Stimulated activated CD4-positive, alpha-beta T cell treated with anti-CD3 and anti-CD28 coated beads, Interleukin-1b, Interleukin-23, amount 100 ng/mL, for 24 hours (primary cell): ENCODE measurements around the gene SMOC2.

Source experiments
- DNase-seq, 4 experiments: peaks; one replicate each; pipeline ENCODE4 v3.0.0-alpha.2; 2020; ENCODE audit warnings: low read depth in 4 of 4, low spot score in 1 of 4

SMOC2 gene

DNA sequence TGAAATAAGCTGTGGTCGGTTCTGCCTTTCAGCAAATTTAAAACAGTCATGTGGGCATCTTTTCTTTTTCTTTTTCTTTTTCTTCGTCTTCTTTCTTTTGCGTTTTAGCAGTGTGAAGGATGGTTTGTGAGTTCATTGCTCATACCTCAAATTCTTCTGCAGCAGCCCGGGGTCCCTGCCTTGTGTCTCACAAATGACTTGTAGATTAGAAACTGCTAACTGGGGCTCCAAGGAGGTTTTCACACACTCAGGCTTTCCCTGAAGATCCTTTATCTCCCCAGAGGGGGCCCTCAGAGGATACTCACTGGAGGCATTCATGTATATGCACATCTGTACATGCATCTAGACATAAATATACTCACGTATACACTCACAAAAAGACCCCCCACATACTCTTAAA is 1.7 kb downstream of the SMOC2 start:
- DNase-seq = no peak

DNA sequence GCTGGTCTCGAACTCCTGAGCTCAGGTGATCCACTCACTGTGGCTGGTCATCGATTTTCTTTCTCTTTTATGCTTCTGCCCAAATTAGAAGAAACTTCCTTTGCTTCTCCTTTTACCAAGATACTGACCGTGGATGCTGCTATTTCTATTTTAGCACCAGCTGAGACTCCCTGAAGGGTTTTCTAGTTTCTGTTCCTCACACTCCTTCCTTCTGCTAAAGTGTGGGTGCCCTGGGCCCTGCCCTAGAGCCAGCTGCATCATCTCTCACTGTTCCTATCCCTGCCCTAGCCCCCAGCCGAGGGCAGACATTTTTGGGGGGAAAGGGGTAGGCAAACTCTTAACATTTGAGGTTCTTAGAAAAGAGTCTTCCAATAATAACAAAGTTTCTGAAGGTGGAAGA is 6.3 kb downstream of the SMOC2 start:
- no peak for DNase-seq

DNA sequence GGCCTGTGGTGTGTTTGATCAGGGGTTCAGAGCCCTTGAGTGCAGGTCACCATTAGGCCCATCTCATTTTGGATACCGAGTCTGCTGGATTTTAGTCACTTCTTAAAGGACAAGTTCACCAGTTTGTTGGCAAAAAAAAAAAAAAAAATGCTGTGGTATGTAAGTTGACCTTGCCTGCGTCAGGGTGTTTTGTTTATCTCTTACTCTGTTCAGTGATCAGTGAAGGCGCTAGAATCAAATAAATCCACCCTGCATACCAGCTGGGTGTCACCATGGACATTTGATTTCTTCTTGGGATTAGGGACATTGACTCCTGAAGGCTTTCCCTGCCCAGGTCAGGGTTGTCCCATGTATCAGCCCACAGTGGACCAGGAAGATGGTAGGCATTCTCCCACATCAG is 6.7 kb downstream of the SMOC2 start:
- DNase-seq = no peak

DNA sequence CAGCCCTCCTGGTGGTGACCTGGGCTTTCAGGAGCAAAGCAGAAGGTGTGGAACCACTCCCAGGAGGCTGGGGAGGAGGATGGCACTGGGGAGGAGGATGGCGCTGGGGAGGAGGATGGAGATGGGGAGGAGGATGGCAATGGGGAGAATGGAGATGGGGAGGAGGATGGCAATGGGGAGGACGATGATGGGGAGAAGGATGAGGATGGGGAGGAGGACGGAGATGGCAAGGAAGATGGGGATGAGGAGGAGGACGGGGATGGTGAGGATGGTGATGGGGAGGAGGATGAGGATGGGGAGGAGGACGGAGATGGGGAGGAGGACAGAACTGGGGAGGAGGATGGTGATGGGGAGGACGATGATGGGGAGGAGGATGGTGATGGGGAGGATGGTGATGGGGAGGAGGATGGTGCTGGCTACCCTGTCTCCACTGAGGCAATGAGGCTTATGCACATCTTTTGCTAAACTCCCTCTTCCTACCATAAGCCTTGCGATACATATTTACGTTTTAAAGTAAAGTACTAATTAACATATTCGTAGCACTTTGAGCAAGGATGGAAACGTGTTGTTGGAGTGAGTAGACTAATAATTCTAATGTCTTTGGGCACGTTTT is 7.4 kb downstream of the SMOC2 start:
- DNase-seq = no peak

DNA sequence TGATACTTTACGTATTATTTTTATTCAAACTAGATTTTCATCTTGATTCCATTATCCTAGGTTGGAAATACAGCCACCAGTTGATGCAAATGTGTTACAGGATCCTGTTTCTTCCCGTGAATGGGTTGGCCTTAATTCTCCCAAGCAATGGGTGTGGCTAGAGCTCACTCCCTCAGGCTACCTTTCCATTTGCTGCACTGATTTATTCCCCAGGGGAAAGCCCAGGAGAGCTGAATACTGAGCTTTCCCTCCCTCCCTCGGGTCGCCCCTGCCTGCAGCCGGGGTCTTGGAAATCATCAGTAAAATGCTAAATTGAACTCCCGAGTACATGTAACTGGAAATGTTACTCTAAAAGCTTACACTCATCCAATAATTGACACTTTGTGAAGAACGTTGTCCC is 9.9 kb downstream of the SMOC2 start:
- DNase-seq = no peak

DNA sequence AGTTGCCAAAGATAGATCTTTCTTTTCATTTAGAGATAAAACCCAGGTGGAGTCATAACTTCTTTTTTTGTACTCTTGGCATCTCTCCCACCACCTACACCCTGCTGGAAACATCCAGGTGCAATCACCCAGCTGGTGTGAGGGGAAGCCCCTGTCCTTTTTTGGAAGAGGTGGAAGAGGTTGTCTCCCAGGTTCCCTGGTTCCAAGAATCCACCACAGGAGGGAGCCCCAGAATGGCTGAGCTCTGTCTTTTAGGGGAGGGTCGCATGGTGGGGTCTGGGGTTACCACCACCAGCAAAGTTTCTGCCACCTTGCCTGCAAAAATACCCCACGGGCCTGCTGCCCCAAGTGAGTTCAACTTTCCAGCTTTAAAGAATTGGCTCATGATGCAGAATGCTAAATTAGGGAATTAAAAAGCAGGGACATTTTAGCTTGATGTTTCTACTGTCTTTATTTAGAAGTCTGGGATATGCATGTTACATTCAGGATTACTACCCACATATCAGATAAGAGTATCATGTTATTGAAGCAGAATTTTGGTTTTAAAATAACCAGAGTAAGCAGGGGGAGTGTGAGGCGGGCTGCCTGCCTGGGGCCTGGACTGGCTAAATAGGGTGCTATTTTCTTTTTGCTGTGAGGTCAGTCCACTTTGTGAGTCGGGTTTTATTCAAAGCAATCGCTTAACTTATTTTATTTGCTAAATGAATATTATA is 11.0 kb downstream of the SMOC2 start:
- no peak for DNase-seq

DNA sequence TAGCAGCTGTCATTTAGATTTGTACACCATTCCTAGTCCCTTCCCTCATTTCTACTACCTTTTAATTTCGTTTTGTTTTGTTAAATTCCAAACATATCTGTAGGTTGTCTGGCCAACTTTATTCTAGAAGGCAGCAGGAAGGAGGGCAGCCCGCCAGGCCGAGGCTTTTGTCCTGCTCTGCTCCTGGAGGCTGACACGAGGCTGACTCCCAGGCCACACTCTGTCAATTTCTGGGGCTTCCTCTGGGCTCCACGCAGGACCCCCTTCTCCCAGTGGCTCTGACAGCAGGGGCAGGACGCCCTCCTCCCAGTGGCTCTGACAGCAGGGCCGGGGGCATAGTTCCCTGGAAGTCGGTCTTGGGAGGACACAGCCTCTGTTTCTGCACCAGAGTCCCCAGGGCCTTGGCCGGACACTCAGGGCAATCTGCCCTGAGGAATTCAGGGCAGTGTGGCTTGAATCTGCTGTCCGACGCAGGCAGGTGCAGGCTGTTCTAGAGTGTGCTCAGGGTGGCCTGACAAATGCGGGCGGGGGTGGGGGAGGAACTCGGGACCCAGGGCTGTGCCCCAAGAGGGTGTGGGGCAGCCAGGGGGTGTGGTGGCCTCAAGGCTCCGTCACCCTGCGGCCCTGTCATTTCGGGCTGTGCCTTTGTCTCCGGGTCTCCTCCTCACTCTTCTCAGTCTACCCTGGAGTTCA is 11.8 kb downstream of the SMOC2 start:
- no peak for DNase-seq

DNA sequence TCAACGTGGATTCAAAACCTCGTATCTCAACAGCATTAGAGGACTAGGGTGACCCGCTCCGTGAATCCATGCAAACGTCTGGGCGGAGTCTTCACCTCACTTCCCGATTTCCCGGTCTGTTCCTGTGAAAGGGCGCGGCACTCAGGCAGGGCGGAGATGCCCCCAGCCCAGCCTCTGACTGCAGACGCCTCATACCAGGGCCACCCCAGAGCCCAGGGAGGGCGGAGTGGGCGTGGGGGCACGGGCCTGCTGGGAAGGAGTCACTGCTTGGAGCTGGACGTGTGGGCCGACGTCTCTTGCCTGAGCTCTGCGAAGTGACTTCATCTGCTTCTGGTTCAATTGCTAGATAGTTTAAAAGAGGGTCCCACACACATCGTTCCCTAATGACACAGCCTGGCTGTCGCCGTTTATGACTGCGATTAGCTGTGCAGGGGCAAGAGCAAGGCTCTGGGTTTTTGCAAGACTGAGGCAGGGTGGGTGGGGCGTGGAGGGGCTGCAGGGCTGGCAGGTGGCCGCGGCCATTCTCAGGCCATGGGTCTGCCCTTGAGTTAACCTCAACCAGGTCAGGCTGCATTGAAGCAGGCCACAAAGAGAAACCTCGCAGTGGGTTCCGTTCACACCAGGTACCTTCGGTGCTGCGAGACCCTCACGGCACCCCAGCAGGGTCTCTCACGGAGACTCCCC is 15.0 kb downstream of the SMOC2 start:
- no peak for DNase-seq

DNA sequence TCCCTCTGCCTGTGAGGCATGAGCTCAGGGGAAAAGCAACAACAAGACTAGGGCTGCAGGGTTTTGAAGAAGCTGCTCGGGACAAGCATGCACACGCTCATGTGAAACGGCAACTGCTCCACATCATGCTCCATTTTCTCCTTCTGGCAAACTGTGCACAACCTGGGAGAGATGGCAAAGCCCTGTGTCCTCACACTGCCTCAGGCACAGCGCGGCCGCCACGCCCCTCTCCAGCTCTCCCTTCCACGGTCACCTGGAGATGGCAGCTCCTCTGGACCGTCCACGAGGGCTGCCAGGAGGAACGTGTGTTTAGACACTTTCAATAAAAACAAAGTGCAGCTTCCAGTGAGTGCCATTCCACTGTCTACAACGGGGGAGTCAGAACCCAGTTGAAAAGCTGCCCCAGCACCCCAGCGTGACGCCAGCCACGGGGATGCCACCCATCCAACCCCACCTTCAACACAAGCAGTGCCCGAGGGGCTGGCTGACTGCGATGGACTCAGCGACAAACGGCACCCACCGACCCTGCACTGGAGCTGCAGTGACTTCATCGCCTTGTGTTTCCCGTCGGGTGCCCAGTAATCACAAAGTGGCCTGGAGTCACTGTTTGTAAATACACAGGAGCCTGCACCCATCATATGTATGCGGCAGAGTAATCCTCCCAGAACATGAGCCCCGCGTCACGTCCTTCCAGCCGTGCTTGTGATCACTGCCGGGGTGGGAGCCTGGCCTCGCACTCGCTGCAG is 16.1 kb downstream of the SMOC2 start:
- no peak for DNase-seq

DNA sequence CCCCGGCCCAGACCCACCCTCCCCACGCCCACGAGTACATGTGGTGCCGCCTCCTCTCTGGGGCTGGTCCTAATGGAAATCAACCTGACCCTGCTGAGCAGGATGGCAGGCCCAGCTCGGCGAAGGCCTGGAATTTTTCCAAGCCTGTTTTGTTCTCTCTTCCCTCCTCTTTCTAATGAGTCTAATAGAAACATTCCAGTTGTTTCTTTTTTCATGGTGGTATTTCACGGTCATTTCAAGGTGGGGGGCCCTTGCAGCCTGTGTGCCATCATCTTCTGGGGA is 16.6 kb downstream of the SMOC2 start:
- DNase-seq = no peak

DNA sequence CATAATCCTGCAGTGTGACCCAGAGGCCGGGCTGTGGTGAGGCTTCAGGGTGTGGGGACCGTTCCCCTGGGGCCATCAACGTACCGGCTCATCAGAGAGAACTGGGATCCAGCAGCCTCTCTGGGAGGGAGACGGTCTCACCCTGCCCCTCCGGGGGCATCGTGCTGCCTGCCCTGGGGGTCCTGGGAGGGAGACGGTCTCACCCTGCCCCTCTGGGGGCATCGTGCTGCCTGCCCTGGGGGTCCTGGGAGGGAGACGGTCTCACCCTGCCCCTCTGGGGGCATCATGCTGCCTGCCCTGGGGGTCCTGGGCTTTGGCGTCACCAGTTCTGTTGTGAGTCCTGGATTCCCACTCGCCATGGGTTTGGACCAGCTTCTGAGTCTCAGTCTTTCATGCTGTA is 17.1 kb downstream of the SMOC2 start:
- no peak for DNase-seq

DNA sequence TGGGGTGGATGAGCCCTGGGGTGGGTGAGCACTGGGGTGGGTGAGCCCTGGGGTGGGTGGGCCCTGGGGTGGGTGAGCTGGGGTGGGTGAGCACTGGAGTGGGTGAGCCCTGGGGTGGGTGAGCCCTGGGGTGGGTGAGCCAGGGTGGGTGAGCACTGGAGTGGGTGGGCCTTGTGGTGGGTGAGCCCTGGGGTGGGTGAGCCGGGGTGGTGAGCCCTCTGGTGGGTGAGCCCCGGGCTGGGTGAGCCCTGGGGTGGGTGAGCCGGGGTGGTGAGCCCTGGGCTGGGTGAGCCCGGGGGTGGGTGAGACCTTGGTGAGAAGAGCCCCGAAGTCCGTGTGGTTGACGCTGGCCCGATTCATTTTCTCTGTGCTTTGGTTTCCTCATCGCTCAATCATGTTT is 18.6 kb downstream of the SMOC2 start:
- DNase-seq = no peak

DNA sequence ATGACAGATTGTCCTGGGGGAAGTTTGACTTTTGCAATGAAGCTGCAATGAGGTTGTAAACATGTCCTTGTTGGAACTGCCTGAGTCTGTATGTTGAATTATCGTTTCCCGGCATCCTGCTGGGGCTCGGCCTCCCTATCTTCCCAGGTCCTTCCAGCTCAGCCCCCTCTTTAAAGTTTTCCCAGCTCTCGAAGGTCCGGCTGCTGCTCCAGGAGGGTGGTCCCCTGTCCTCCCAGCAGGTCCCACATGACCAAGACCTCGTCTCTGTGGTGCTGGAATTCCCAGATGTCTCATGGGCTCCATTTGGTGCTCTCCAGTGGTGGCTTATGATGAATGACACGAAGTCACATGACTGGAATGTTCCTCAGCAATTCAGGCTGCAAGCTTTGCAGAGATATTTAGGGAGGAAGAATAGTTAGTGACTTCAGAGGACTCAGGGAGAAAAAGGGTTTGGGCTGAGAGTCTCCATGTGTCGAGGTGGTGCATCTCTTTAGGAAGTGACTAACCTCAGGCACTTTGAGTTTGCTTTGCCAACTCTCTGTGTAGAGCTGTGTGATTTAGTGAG is 21.4 kb downstream of the SMOC2 start:
- no peak for DNase-seq

DNA sequence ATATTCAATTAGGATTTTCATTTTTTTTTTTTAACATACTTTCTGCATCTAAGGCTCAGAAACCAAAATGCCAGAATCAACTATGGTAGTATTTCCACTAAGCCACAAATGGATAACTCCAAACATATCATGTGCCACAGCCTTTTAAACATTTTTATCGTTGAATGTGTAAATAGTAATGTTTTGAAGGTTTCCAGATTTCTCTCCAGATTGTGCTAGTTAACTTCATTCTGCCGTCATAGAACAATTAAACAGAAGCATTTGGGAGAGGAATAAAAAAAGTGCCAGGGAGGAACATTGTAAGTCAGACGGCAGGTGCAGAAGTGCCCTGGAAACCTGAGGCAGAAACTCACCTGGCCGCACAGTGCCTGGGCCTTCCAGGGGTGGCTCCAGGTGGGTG is 23.6 kb downstream of the SMOC2 start:
- DNase-seq = no peak

DNA sequence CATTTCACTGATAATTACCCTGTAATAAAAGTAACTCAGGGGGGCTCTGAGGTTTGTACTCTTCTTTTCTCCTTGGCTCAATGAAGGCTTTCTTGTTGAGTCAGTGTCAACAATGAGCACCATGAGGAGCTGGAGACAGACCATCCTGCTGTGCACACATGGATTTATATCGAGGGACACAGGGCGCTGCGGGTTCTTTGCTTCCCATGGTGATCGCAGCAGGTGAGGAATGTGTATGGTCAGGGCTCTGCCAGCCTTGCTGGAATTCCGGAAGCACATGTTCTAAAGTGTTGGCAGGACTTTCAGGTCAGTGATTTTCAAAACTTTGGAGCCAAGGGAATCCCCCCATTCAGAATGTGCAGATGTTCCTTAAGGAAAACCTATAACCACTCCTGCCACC is 27.1 kb downstream of the SMOC2 start:
- no peak for DNase-seq

DNA sequence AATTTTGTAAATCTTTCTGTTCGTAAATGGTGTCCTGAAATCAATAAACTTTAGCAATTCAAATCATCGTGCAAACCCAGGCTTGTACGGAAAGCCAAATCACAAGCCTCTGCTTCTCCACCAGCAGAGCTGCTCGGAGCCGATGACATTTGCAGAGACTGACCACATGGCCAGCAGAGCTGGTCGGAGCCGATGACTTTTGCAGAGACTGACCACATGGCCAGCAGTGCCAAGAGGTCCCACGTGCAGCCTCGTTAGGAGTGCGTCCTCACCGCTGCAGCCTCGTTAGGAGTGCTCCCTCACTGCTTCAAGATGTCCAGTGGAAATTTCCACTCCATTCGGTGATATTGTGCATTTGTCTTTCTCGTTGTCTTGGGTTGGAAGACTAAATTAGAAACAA is 28.5 kb downstream of the SMOC2 start:
- no peak for DNase-seq

DNA sequence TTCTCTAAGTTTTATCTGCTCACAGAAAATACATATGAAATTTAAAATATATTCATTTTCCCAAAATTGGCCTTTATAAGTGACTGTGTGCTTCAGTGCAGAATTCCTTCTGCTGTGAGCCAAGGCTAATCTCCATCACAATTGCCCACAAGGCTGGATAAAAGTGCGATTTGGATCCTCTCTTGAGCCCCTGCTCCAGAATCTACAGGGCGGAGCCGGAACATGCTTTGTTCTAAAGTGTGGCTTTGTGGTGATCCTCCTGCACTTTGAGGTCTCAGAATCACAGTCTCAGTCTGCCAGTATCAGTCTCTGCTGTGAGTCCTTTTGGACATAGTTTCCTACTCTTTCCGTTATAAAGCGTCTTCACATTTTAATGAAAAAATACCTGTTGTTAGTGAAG is 28.9 kb downstream of the SMOC2 start:
- DNase-seq = no peak

DNA sequence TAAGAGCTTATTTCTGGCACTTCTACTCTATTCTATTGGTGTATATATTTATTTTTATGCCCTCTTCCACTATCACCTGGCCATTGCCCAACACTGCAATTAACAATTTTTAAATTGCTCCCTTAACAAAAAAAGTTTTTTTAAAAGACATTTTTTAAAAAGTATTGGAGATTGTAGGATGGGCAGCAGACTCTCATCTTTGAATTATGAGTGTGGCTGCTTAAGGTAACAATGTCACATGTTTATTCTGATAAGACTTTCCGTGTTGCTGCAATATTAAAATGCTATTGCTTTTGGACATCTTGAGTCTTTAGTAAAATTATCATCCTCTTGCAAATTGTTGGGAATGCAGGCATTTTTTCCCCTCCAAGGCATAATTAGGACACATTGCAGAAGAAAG is 31.4 kb downstream of the SMOC2 start:
- no peak for DNase-seq

DNA sequence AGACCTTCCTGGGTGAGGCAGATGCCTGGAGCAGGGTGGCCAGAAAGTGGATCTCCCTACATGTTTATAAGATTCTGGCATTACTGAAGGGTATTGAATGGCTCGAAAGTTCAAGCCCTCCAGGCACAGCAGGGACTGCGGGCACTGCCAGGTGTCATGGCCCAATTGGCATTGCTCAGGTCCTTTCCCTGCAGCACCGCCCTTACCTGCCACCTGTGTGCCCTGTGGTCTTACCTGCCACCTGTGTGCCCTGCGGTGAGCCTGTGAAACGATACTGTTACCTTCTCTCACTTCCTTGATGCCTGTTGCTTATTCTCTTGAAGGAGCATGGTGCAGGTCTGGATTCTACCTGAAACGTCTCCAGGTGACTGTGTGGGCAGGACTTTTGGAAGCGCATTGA is 32.2 kb downstream of the SMOC2 start:
- no peak for DNase-seq

DNA sequence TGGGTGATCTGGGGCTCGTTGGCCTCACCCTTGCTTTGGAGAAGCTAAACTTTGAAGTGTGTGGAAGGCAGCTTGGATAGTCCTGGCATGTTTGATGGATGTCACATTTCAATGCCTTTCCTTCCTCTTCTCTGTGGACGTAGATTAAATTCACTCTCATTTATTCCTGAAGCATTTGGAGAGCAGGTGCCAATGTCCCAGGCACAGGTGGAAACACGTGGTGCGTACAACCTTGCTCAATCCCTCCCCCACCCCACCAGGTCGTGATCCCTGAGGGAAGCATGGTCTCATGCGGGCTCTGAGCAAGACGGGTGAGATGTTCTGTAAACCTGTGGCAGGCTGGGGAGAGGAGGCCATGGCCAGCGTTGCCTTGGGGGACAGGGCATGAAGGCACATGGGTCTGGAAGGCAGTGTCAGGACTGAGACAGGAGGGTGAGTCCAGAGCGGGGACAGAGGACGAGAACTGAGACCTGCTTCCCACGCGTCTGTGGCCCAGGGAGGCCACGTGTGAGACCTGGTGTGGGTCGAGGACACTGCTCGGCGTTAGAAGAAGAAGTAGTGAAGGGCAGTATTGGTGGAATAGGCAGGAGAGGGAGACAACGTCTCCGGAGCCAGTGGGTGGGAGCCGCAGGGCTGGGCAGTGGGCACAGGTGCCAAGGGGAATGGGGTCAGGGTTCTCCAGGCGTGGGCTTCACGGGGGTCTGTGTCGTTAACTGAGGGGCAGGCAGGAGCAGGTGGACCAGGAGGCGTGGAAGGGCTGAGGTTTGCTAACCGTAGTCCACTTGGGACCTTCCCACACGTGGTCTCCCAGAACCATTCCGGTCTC is 34.4 kb downstream of the SMOC2 start:
- no peak for DNase-seq
